ENCODE measurements around the gene TBXT. TPM values are rescaled to one million over a fixed set of nuclear protein-coding genes. Genes with fewer than 3 reads are reported as not detected.
"Not testable (repeated sequence)": the region's sequence is repeated elsewhere in the genome, so short reads cannot be mapped to it uniquely, and the experiment has no call there.

Gene TBXT, protein sequence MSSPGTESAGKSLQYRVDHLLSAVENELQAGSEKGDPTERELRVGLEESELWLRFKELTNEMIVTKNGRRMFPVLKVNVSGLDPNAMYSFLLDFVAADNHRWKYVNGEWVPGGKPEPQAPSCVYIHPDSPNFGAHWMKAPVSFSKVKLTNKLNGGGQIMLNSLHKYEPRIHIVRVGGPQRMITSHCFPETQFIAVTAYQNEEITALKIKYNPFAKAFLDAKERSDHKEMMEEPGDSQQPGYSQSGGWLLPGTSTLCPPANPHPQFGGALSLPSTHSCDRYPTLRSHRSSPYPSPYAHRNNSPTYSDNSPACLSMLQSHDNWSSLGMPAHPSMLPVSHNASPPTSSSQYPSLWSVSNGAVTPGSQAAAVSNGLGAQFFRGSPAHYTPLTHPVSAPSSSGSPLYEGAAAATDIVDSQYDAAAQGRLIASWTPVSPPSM
- not detected in 2 replicates for total RNA-seq (2014; rRNA removed; shearing (Covaris generic))

DNA sequence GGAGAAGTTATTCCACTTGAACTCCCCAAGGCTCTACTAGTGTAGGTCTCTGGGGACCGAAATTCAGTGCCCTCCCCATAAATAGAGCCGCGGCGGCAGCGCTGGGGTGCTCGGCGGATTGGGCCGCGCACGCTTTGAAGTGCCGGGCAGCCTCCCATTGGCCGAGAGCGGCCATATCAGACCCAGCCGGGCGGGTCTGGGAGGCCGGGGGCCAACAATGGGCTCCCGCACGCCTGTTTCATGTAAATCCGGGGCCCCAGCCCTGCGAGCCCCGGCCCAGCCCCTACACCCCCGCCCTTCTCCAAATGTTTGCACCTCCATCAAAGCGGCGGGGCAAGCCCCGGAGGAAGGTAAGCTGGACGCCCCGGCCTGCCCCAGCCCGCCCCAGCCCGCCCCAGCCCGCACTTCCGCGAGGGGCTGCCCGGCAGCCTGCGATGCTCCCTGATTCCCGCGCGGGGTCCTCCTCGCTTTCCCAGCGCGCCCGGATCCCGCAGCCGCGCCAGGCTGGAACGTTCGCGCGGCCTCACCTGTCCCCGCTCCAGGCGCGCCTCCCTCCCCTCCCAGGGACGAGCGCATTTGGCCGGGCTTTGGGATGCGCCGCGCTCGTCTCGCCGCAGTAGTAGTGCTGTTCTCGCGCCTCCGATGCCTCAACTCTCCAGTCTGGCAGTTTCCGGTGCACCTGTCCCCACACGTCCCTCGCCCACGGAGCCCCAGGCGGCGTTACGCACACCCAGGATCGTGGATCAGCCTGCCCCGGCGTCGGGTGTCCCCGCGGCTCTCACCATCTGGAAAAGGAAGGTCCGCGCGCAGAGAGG, at the start of gene TBXT:
Gene TBXT (minus strand): TSS at position 51 of the 815 bp plus-strand sequence. CDS start 260 bp downstream, outside the sequence.
- DNase-seq (ENCODE audit: low spot score), result no peak

DNA sequence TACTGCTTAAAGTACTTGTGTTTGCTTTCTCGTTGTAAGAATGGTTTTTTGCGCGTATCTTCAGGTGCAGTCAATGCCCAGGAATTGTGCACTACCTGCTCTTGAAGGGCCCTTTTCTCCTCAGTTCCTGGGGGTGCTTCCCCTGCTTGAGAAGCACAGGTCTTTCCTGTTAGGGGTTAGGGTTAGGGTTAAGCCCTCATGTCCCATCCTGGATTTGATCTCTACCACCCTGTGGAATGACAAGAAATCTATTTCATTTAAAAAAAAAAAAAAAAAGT, 39.6 kb upstream of the TBXT start:
- DNase-seq (ENCODE audit: low spot score), result no peak

DNA sequence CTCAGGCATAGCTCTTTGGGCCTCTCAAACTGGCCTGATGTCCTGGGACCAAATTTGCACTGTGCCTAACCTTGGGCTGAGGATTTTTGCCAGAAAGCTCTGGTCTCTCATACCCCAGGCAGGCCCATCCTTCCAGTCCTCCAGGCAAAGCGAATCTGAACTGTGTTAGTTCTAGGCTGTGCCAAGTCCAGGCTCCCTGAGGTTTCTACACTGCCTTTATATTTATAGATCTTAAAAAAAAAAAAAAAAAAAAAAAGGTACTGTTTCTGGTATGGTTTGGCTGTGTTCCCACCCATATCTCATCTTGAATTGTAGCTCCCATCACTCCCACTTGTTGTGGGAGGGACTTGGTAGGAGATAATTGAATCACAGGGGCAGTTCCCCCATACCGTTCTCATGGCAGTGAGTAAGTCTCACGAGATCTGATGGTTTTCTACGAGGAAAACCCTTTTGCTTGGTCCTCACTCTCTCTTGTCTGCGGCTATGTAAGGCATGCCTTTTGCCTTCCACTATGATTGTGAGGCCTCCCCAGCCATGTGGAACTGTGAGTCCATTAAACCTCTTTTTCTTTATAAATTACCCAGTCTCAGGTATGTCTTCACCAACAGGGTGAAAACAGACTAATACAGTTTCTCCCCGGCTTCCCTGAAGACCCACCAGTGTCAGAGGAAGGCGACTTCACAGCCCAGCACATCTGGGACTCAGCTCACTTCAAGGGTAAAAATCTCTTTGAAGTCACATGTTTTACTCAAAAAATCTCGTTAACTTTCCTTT, 39.0 kb upstream of the TBXT start:
- DNase-seq (ENCODE audit: low spot score), result no peak

DNA sequence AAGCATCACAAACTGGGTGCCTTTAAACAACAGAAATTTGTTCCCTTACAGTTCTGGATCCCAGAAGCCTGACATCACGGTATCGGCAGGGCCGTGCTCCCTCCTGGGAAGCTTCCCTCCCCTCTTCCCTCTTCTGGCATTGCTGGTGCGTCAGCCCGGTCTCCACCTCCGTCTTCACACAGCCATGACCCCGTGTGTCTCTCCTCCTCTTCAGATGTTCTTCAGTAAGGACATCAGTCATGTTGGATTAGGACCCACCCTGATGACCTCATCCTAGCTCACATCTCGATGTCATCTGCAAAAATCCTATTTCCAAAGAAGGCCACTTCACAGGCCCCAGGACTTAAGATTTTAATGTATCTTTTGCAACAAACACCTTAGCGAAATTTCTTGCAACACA, 38.4 kb upstream of the TBXT start:
- no peak for DNase-seq (ENCODE audit: low spot score)

- no peak for DNase-seq (ENCODE audit: low spot score)
Measured at GRCh38 chr6:166204852-166205650, 37.4 kb upstream of the TBXT start.

DNA sequence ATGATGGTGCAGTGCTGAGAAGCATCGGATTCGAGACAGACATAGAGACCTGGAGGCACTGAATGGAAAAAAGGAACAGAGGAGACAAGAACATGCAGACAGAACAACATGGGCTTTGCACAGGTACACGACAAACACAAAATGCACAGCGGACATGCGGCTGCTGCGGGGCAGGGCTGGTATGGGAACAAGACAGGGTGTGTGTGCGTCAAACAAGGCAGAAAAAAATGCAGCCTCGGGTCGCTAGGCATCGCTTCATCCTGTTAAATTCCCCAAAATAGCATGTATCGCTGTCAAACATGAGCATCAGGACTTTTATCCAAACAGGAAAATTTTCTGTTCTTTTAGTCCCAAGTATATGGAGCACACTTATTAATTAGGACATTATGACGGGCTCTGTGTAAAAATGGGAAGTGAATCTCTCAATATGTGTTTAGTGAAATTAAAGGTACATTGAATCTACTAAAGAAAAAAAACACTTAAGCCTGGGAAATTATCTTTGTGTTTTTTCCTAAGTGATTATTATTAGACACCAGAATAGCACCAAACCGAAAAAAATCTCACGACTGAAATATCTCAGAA, 36.1 kb upstream of the TBXT start:
- no peak for DNase-seq (ENCODE audit: low spot score)

DNA sequence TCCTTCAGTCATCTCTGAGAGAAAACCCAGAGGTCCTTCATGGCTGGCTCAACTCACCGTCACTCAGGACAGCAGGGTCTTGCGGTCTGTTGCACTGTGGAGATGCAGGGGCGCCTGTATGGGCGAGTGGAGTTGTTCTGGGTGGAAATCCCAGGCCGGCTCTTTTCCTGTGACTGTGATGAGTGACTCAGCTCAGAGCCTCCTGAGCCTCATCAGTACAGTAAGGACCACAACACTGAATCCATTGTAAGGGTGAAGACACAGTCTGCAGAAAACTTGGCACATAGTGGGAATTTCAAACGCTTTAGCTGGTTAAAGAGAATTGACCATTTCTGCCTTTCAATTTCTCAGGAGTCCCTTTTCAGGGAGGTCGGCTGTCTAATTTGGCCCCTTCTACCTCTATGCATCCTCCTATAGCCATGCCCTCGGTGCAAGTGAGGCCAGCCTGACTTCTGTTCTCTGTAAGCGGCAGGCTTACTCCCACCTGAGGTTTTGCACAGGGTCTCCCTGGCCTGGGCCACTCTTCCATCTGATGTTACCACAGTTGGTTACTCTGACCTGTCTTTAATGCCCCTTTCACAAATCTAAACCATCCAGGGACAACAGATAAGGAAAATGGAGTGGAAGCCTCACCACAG, 35.5 kb upstream of the TBXT start:
- no peak for DNase-seq (ENCODE audit: low spot score)

GRCh38 chr6:166202321-166202733, 34.7 kb upstream of the TBXT start:
- no peak for DNase-seq (ENCODE audit: low spot score)

DNA sequence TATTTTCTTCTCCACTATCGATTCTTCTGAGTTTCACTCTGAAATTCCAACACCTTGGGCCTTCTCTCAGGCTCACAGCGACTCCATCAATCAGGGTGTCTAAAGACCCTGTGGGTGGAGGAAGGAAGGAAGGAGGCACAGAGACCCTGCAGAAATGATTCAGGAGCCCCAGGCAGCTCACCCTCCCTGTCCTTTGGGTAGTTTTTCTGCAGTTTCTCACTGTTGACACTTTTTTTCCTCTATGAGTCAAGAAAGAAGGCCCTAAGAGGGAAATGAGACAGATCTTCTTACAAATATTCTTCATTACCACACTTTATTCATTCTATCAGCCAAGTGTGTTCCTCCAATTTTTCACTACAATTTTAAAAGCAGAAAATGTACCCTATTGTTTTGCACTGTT, 34.2 kb upstream of the TBXT start:
- DNase-seq (ENCODE audit: low spot score), result no peak

DNA sequence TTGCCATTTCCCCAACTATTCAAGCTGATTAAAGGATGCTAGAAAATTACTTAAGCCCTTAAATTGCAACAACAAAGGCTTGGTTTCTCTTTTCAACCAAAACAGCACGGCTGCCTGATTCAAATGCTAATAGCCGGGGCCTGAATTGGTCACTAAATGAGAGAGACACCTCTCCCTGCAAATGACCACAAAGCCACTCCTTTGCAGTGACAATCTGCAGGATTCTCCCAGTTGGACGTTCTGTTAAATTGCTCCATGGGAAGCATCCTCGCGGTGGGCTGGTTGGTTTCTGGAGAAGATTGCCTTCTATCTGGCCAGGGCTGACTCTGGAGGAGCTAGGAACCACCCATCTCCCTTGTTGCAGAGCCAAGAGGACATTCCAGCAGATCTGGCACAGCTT, 29.7 kb upstream of the TBXT start:
- no peak for DNase-seq (ENCODE audit: low spot score)

DNA sequence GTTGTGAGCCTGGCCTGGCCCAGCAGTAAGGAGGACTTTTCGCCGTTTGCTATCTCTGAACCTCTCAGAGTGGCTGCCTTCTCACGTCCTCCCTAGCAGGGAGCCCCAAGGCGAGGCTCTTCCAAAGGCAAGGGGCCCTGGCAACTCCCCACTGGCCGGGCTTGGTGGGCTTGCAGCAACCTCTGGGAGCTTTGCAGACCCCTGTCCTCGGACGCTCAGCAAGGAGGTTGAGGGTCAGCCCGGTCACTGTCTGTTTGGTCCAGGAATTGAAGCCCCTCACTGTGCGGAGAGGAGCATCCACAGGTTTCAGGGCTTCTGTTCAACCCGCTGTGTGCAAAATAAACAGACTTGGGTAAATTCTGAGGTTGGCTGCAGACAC, 28.2 kb upstream of the TBXT start:
- no peak for DNase-seq (ENCODE audit: low spot score)

- no peak for DNase-seq (ENCODE audit: low spot score)
Measured at GRCh38 chr6:166194914-166195859, 27.5 kb upstream of the TBXT start.

- no peak for DNase-seq (ENCODE audit: low spot score)
Measured at GRCh38 chr6:166192557-166192956, 24.9 kb upstream of the TBXT start.

DNA sequence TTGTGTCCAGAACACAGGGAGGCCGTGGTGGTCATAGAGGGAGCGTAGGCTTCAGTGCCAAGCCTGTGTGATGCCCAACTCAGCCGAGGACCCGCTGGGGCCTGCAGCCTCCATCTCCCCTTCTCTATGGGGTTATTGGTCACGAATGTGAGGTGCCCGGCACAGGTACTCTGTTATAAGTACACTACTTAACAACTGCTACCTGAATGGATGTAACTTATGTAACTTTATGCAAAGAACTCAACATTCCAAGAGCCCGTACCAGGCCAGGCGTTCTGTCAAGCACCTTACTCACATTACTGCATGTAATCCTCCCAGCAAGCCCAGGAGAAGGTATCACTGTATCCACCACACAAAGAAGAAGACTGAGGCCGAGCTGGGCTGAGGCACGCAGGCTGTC, 24.5 kb upstream of the TBXT start:
- DNase-seq (ENCODE audit: low spot score), result no peak

GRCh38 chr6:166179704-166180103, 12.1 kb upstream of the TBXT start:
- DNase-seq (ENCODE audit: low spot score), result no peak

- no peak for DNase-seq (ENCODE audit: low spot score)
Measured at GRCh38 chr6:166176106-166176505, 8.5 kb upstream of the TBXT start.

GRCh38 chr6:166175093-166175492, 7.4 kb upstream of the TBXT start:
- not testable (repeated sequence) for DNase-seq (ENCODE audit: low spot score)

GRCh38 chr6:166174031-166174430, 6.4 kb upstream of the TBXT start:
- no peak for DNase-seq (ENCODE audit: low spot score)

DNA sequence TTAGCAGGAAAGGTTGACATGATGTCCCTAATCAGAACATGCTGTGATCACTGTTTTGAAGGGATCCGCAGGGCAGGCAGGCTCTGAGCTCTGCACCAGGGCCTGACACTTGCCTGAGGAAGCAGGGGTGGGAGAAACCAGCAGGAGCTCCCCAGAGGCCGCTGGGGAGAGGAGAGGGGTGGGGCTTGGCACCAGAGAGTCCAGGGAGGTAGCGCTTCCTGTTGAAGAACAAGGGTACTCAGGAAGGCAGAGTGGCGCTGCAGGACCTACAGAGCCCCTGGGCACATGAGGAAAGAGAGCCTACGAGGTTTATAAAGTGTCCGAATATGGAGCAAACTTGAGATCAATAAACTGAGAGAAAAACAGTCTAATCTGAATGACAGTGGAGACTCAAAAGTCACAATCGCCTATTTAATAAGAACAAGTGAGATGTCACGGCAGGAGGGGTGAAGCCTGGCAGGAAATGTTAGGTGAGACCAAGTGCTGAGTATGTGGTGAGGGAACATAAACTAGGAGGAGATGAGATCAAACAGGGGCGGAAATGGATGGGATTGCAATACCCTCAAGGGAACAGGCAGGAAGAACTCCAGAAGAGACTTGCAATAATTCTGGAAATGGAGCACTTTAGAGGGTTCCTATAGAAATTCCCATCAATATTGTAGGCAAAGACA, 5.8 kb upstream of the TBXT start:
- DNase-seq (ENCODE audit: low spot score), result peak; percentile 57
